H1 (cell line): ENCODE measurements around the gene SMARCA1. TPM values are rescaled to one million over a fixed set of nuclear protein-coding genes. Genes with fewer than 3 reads are reported as not detected.

ENCODE experiments used
- CEBPB ChIP-seq: IDR thresholded peaks from 2 replicates; pipeline ENCODE4 v1.6.1; 2012; ENCODE audit warnings: low read depth, low read length
- CHD7 ChIP-seq: fragments of 300-600 bp; sonication (generic); IDR thresholded peaks from 2 replicates; pipeline ENCODE4 v1.7.1; 2012; ENCODE audit warnings: low read length, moderate library complexity, mild to moderate bottlenecking, inconsistent platforms; ENCODE audit not compliant: insufficient replicate concordance
- MAFK ChIP-seq: IDR thresholded peaks from 2 replicates; pipeline ENCODE4 v1.6.1; 2012; ENCODE audit warnings: low read depth, mild to moderate bottlenecking, improper control_type of control experiment, low read length
- RNF2 ChIP-seq: fragments of 200-900, 300-1000 bp; sonication (generic); IDR thresholded peaks from 2 replicates; pipeline ENCODE4 v1.7.1; 2016; ENCODE audit warnings: borderline replicate concordance, low read depth, mild to moderate bottlenecking, antibody characterized with exemption, low read length; ENCODE audit not compliant: poor library complexity, severe bottlenecking; ENCODE audit errors: missing control alignments
- SP4 ChIP-seq: IDR thresholded peaks from 2 replicates; pipeline ENCODE4 v1.6.1; 2012; ENCODE audit warnings: low read length, inconsistent platforms
- polyA plus RNA-seq, 7 experiments: library from polyadenylated mRNA; depleted of rRNA in 3 of 7; stranded (reverse) in 5 of 7; unstranded in 2 of 7; fragments of >200 nt in 5 of 7; fragments of 200-250 nt in 2 of 7; gene quantifications; 1 replicate in 5 of 7; 2 replicates in 1 of 7; 4 replicates in 1 of 7; pipeline versions ENCODE4 v1.2.1 to v1.2.3, GENCODE V29; 2011 to 2013; ENCODE audit warnings: missing spikeins in 2 of 7, mixed read lengths in 2 of 7
- total RNA-seq: library from RNA; stranded (reverse); fragmentation: NEBNext Ultra II Directional; extraction: Animal tissue kit (Norgen Biotek cat#: 25700); gene quantifications from 2 replicates; pipeline ENCODE4 v1.2.1, GENCODE V29; 2021

Gene SMARCA1
- total and polyA plus RNA-seq, 2 of the 8 experiments (the other 6 are each of a cell fraction or from before 2014, with no cell fraction given), result 13.1 to 54.4 TPM

- TF ChIP-seq CHD7 (no peak), RNF2 (no peak), CEBPB (no peak), MAFK (no peak), SP4 (no peak)
These were observed 3.1 kb downstream of the SMARCA1 start (continued) for GRCh38 chrX:129520151-129520550.
